PC-9 (cell line): ENCODE data around the gene HMX3. TPM values are rescaled to one million over a fixed set of nuclear protein-coding genes. Genes with fewer than 3 reads are reported as not detected.

Source experiments
- BruUV-seq: library from RNA; stranded (reverse); fragments of 400-500 nt; replicated peaks from 2 replicates; lab custom pipeline; 2021; lab: Mats Ljungman, UMichigan
- CTCF ChIA-PET: fragments of 300-600 bp; sonication (Branson Sonifier 250); formaldehyde crosslinking; loops from one replicate; lab custom pipeline; 2022; ENCODE audit warnings: antibody characterized with exemption; lab: Charles Lee
- POLR2A ChIA-PET: fragments of 300-600 bp; sonication (Branson Sonifier 250); formaldehyde crosslinking; loops from one replicate; lab custom pipeline; 2022; ENCODE audit warnings: antibody characterized with exemption; ENCODE audit not compliant: unreplicated experiment; lab: Charles Lee
- DNase-seq, 2 experiments: peaks; one replicate each; pipeline versions ENCODE4 v3.0.0 to v3.0.0-alpha.2; 2015 to 2022; ENCODE audit warnings: mixed read lengths in 1 of 2
- H2AFZ ChIP-seq: fragments of 200-600 bp; sonication (generic); 2 replicates; pipeline ENCODE4 v1.8.1; 2017; ENCODE audit warnings: antibody characterized with exemption
- H3F3A ChIP-seq: fragments of 200-600 bp; sonication (generic); 2 replicates; pipeline ENCODE4 v1.8.1; 2017; ENCODE audit warnings: antibody characterized with exemption, mild to moderate bottlenecking, low read depth; ENCODE audit not compliant: insufficient read depth
- H3K27ac ChIP-seq: fragments of 200-600 bp; sonication (generic); 2 replicates; pipeline ENCODE4 v1.6.1; 2016; ENCODE audit warnings: mixed run types
- H3K27me3 ChIP-seq: fragments of 200-600 bp; sonication (generic); 2 replicates; pipeline ENCODE4 v1.6.1; 2016; ENCODE audit warnings: low read depth, mixed run types; ENCODE audit not compliant: insufficient read depth
- H3K36me3 ChIP-seq: fragments of 200-600 bp; sonication (generic); 2 replicates; pipeline ENCODE4 v1.6.1; 2016; ENCODE audit warnings: low read depth, mixed run types
- H3K4me1 ChIP-seq: fragments of 200-600 bp; sonication (generic); replicated peaks from 2 replicates; pipeline ENCODE4 v1.6.1; 2016; ENCODE audit warnings: mixed run types; ENCODE audit not compliant: insufficient read depth
- H3K4me2 ChIP-seq: fragments of 200-600 bp; sonication (generic); 2 replicates; pipeline ENCODE4 v1.6.1; 2017; ENCODE audit warnings: mixed run types
- H3K4me3 ChIP-seq: fragments of 200-600 bp; sonication (generic); 2 replicates; pipeline ENCODE4 v1.6.1; 2016; ENCODE audit warnings: mixed run types
- H3K79me2 ChIP-seq: fragments of 200-600 bp; sonication (generic); 2 replicates; pipeline ENCODE4 v1.6.1; 2017; ENCODE audit warnings: low read depth, mixed run types
- H3K9me2 ChIP-seq: fragments of 200-600 bp; sonication (generic); 2 replicates; pipeline ENCODE4 v1.8.1; 2017; ENCODE audit warnings: mild to moderate bottlenecking; ENCODE audit not compliant: insufficient read depth
- H3K9me3 ChIP-seq: fragments of 200-600 bp; sonication (generic); 2 replicates; pipeline ENCODE4 v1.8.1; 2016; ENCODE audit warnings: low read depth; ENCODE audit not compliant: insufficient read depth
- H4K20me1 ChIP-seq: fragments of 200-600 bp; sonication (generic); 2 replicates; pipeline ENCODE4 v1.8.1; 2017; ENCODE audit not compliant: insufficient read depth
- EZH2 ChIP-seq: fragments of 200-600 bp; sonication (generic); IDR thresholded peaks from 2 replicates; pipeline ENCODE4 v1.8.0; 2017; ENCODE audit warnings: antibody characterized with exemption, low read depth
- intact Hi-C: fragments of 100-400 bp; cut with micrococcal nuclease; formaldehyde crosslinking; loops from one replicate; pipeline ENCODE4 v1.10.0; 2022; ENCODE audit not compliant: unreplicated experiment
- total RNA-seq: library from RNA; stranded (reverse); gene quantifications from 2 replicates; pipeline ENCODE4 v1.2.3, GENCODE V29; 2021
- TF ChIP-seq, protein P1 (sequence below): fragments of 200-600 bp; sonication (generic); conservative IDR thresholded peaks from 2 replicates; pipeline ENCODE4 v1.6.1; 2017; ENCODE audit warnings: mixed run types, antibody characterized with exemption, mild to moderate bottlenecking, moderate library complexity

Gene HMX3
- total RNA-seq, 1 experiment from 2014 or later = not detected

DNA sequence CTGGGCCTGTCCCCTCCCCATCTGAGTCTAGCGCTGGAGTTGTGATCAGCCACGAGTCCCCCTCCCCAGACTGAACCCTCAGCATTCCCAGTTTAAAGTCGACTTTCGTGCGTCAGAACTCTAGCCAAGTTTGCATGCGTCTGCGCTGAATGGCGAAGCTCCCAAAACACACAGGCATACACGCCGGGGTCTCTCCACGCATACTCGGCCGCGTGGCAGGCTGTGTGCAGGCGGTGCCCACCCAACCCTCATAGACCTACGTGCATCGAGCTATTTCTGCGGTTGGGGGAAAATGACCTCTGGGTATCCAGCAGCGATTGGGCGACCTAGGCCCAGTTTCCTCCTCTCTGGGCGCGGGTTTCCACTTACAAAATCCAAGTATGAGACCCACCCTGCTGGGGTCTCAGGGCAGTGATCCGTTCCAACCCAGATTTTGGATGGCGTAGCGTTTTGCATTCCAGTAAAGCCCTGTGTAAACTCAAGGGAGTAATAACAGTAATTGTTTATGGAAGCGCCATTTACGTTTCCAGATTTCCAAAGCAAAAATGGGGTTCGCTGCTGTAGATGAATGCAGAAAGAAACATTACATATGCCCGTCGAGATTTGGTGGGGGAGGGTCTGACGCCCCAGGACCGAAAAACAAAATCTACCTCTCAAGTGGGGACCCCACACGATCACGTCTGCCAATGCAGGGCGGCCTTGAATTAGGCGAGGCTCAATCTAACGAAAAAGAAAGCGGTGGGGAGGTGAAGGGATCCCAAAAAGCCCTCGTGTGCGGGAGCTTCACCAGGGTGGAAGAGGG, 2.0 kb upstream of the HMX3 start:
- Histone ChIP-seq H3K27ac (no peak overlapping the region), H4K20me1 (no peaks in the 10 kb centered on the region), H3K4me2 (no peak overlapping the region), H3K4me3 (no peak overlapping the region), H3K36me3 (no peaks in the 10 kb centered on the region), H2AFZ (no peak overlapping the region), H3F3A (no peaks in the 10 kb centered on the region), H3K4me1 (peaks cover 14% of the 10 kb centered on the region), H3K27me3 (no peaks in the 10 kb centered on the region), H3K9me2 (no peaks in the 10 kb centered on the region), H3K79me2 (no peaks in the 10 kb centered on the region), H3K9me3 (no peaks in the 10 kb centered on the region)
- no peak for TF ChIP-seq EZH2
- TF ChIP-seq, protein P1, sequence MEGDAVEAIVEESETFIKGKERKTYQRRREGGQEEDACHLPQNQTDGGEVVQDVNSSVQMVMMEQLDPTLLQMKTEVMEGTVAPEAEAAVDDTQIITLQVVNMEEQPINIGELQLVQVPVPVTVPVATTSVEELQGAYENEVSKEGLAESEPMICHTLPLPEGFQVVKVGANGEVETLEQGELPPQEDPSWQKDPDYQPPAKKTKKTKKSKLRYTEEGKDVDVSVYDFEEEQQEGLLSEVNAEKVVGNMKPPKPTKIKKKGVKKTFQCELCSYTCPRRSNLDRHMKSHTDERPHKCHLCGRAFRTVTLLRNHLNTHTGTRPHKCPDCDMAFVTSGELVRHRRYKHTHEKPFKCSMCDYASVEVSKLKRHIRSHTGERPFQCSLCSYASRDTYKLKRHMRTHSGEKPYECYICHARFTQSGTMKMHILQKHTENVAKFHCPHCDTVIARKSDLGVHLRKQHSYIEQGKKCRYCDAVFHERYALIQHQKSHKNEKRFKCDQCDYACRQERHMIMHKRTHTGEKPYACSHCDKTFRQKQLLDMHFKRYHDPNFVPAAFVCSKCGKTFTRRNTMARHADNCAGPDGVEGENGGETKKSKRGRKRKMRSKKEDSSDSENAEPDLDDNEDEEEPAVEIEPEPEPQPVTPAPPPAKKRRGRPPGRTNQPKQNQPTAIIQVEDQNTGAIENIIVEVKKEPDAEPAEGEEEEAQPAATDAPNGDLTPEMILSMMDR = no peak
- BruUV-seq = no TSS peak
- POLR2A ChIA-PET = no interaction called here
- CTCF ChIA-PET = interaction anchor here (0.6 kb wide), 2 partner anchors 1976 to 1999 kb away, joined by 3 read pairs; no protein-coding TSS in a partner anchor
- intact Hi-C loops = loop anchor here (2.0 to 5.0 kb wide), 3 partner anchors 91 to 425 kb away; no protein-coding TSS in a partner anchor
- no peak for DNase-seq

DNA sequence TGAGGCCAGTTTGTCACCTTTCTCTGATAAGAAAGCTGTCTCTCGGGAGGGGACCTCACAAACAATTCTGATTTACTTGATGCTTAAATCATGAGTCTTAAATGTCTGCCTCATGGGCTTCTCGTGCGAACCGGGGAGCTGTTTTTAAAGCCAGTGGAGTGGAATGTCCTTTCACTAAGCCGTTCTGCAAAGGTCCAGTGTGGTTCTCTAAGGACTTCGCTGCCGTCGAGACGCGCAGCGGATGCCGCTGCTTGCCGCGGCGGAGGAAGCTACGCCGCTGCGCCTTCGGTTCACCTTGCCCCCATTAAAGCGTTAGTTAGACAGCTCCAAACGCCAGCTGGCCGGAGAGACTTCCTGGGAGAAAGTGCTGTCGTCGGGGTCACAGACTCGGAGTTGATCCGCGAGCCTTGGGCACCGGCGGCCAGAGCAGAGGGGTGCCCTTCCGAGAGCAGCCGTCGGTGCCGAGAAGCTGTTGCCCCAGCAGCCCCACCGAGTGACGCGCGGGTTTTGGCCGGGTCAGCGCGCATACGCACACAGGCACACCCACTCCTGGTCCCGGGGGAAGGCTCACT, 1.3 kb upstream of the HMX3 start:
- H3K27ac ChIP-seq = no peak overlapping the region
- intact Hi-C loops = loop anchor here (5.0 kb wide), 1 partner anchor 92 kb away; no protein-coding TSS in a partner anchor
- DNase-seq = no peak
- no peaks in the 10 kb centered on the region for H3K9me3 ChIP-seq
- H3K9me2 ChIP-seq = no peaks in the 10 kb centered on the region
- H3K27me3 ChIP-seq = no peaks in the 10 kb centered on the region
- ChIA-PET POLR2A (no interaction called here), CTCF (interaction anchor here (0.6 kb wide), 1 partner anchor 1975 kb away, joined by 3 read pairs; no protein-coding TSS in a partner anchor)
- H3K79me2 ChIP-seq = no peaks in the 10 kb centered on the region
- no peaks in the 10 kb centered on the region for H4K20me1 ChIP-seq
- H3K4me2 ChIP-seq = no peak overlapping the region
- no peaks in the 10 kb centered on the region for H3F3A ChIP-seq
- no peak overlapping the region for H2AFZ ChIP-seq
- BruUV-seq = no TSS peak
- no peak overlapping the region for H3K4me3 ChIP-seq
- H3K36me3 ChIP-seq = no peaks in the 10 kb centered on the region
- peaks cover 10% of the 10 kb centered on the region for H3K4me1 ChIP-seq
- TF ChIP-seq, protein P1 = no peak
- TF ChIP-seq EZH2 = no peak

DNA sequence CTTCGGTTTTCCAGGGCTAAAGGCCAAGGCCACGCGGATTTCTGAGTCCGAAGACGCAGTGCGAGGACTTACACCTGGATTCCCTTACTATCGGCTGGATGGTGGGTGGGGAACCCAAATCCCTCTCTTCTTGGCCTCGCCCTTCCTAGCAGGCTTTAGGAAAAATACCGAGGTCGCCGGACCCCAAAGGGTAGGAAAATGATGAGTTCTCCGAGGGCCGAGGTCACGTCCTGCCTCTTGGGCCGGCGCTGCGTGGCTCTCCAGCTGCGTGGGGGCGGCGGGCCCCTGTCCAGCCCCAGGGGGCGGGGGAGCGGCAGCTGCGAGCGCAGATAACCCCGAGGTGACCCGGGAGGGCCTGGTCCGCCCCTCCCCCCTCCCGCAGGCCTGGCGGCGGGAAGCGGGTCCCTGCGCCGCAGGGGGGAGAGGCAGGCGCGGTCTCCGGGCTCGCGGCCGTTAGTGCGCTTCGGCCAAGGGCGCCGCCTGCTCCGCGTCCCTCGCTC, 805 bp upstream of the HMX3 start:
- H3K9me2 ChIP-seq = no peaks in the 10 kb centered on the region
- intact Hi-C loops = loop anchor here (5.0 kb wide), 1 partner anchor 93 kb away; no protein-coding TSS in a partner anchor
- no peaks in the 10 kb centered on the region for H3F3A ChIP-seq
- no peak overlapping the region for H3K27ac ChIP-seq
- DNase-seq = no peak
- H3K27me3 ChIP-seq = no peaks in the 10 kb centered on the region
- no peaks in the 10 kb centered on the region for H4K20me1 ChIP-seq
- H2AFZ ChIP-seq = no peak overlapping the region
- peaks cover 4% of the 10 kb centered on the region; the same call in 1 of the 2 replicates for H3K4me1 ChIP-seq
- ChIA-PET POLR2A (no interaction called here), CTCF (no interaction called here)
- no TSS peak for BruUV-seq
- TF ChIP-seq, protein P1 = no peak
- no peak for TF ChIP-seq EZH2
- H3K79me2 ChIP-seq = no peaks in the 10 kb centered on the region
- no peaks in the 10 kb centered on the region for H3K36me3 ChIP-seq
- no peak overlapping the region for H3K4me3 ChIP-seq
- H3K4me2 ChIP-seq = no peak overlapping the region
- H3K9me3 ChIP-seq = no peaks in the 10 kb centered on the region
